ENCODE measurements around the gene CBX8. TPM values are rescaled to one million over a fixed set of nuclear protein-coding genes. Genes with fewer than 3 reads are reported as not detected.
A peak's percentile ranks its signal among the peaks of the same experiment; 100 is the strongest.

The CBX8 gene
- total RNA-seq (2014; rRNA removed; shearing (Covaris generic); ENCODE audit: low replicate concordance): 8.0 and 26.4 TPM in 2 replicates

DNA sequence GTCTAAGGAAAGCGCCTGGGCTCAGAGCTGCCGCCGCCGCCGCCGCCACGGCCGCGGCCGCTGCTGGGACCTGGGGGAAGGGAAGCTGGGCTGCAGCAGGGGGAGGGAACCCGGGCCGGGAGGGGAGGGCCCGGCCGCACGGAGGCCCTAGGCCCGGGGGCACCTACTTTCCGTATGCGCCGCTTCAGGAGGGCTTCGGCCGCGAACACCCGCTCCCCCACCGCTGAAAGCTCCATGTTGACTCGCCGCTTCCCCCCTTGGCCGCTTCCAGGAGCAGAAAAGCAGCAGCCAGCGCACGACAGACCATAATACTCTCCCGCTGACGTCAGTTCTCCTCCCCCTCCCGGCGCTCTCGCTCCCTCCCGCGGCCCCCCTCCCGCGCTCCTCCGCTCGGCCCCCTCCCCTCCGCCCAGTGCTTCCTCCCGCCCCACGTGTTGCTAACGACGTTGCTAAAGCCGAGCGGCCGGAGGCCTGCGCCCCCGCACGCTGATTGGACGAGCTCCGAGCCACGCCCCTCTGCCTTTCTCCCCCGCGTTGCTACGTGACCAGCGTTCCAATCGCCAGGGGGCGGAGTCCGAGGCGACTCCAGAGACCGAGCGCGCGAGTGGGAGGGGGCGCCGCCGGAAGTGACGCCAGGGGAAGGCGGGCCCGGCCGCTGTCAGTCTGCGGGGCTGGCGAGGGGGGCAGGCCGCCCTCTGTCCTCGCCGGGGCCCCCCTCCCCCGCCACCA lies at the start of gene CBX8:
Gene CBX8 (minus strand): TSS at position 315 of the 729 bp plus-strand sequence. CDS start 79 bp downstream, at position 236.
- peak within 1 kb of the TSS; percentile 65; the same call in 1 of the 2 replicates for H2AFZ ChIP-seq (ENCODE audit: low read length)
- peak within 1 kb of the TSS; percentile 81 for H3K4me3 ChIP-seq (ENCODE audit: low read length)
- H3K9me3 ChIP-seq (ENCODE audit: low read length): no peaks in the 10 kb centered on the region
- H3K4me2 ChIP-seq (ENCODE audit: low read depth, low read length, poor library complexity, severe bottlenecking): peak within 1 kb of the TSS; percentile 96
- peaks cover 12% of the 10 kb centered on the region; the same call in 1 of the 2 replicates for H3K36me3 ChIP-seq (ENCODE audit: insufficient read depth, low read length)
- no peaks in the 10 kb centered on the region for H3K27me3 ChIP-seq (ENCODE audit: low read length)
- H3K9me2 ChIP-seq (replicated peaks; ENCODE audit: insufficient read depth, low read length): no peaks in the 10 kb centered on the region
- peak within 1 kb of the TSS; percentile 64 for H3K27ac ChIP-seq (ENCODE audit: low read length)
- peak within 1 kb of the TSS; percentile 95 for H3K9ac ChIP-seq (ENCODE audit: low read length)
- peaks cover 11% of the 10 kb centered on the region for H4K20me1 ChIP-seq (ENCODE audit: insufficient read depth, low read depth, low read length)
- peak; percentile 100 for DNase-seq
- H3K79me2 ChIP-seq (ENCODE audit: low read length): peaks cover 19% of the 10 kb centered on the region
- H3K4me1 ChIP-seq (ENCODE audit: low read length): peaks cover 41% of the 10 kb centered on the region

DNA sequence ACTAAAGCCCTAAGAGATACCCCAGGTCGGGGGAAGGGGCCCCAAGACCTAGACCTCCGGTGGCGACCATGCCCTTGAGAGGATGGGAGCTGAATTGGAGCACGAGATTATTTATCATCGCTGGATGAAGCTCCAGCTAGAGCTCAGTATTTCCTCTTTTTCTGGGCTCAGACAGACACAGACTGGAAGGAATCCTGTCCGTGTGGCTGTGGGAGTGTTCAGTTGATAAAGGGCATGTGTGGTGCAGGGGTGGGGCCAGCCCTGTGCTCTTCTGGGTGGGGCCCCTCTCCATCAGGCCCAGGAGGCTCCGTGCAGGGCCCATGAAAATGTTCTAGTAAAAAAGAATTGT lies 48.7 kb upstream of the CBX8 start:
- DNase-seq: no peak
- Histone ChIP-seq H3K9me3 (ENCODE audit: low read length) (no peaks in the 10 kb centered on the region), H3K9me2 (replicated peaks; ENCODE audit: insufficient read depth, low read length) (no peaks in the 10 kb centered on the region), H2AFZ (ENCODE audit: low read length) (no peak overlapping the region), H4K20me1 (ENCODE audit: insufficient read depth, low read depth, low read length) (no peaks in the 10 kb centered on the region), H3K9ac (ENCODE audit: low read length) (no peak overlapping the region), H3K27me3 (ENCODE audit: low read length) (no peaks in the 10 kb centered on the region), H3K4me2 (ENCODE audit: low read depth, low read length, poor library complexity, severe bottlenecking) (no peak overlapping the region), H3K36me3 (ENCODE audit: insufficient read depth, low read length) (no peaks in the 10 kb centered on the region), H3K4me3 (ENCODE audit: low read length) (no peak overlapping the region), H3K4me1 (ENCODE audit: low read length) (no peaks in the 10 kb centered on the region), H3K79me2 (ENCODE audit: low read length) (no peaks in the 10 kb centered on the region), H3K27ac (ENCODE audit: low read length) (no peak overlapping the region)

DNA sequence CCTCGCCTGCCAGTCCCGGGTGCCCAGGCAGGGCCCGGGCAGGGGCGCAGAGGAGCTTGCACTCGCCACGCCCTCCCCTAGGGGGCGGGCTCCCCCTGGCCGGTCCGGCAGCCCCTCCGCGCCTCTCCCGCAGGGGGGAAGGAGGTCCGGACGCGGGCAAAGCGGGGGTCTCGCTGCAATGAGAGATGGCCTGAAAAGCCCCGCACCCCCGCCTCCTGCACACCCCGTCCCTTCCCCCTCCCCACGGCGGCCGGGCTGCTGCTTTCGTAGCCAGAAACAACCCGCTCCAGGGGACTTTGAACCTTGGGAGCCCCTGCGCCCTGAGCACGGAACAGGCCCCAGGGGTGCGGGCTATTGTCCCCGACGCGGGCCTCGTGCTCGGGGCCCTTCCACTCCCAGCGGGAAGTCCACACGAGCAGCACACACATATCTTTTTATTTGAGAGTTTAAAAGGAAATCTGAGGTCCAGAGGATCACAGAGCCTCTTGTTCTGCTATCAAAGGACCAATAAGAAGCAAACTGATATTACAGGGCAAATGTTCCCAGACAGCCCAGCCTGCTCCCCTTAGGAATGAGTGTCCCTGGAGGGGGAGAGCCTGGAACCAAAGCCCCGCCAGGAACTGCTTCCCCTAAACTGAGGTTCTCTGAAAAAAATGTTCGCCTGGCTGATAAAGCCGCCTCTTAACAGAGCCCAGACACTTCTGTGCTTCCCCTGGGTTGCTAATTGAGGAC lies 48.2 kb upstream of the CBX8 start:
- Histone ChIP-seq H3K4me2 (ENCODE audit: low read depth, low read length, poor library complexity, severe bottlenecking) (no peak overlapping the region), H2AFZ (ENCODE audit: low read length) (no peak overlapping the region), H3K9me3 (ENCODE audit: low read length) (no peaks in the 10 kb centered on the region), H3K79me2 (ENCODE audit: low read length) (no peaks in the 10 kb centered on the region), H4K20me1 (ENCODE audit: insufficient read depth, low read depth, low read length) (no peaks in the 10 kb centered on the region), H3K9ac (ENCODE audit: low read length) (no peak overlapping the region), H3K27ac (ENCODE audit: low read length) (no peak overlapping the region), H3K36me3 (ENCODE audit: insufficient read depth, low read length) (no peaks in the 10 kb centered on the region), H3K4me3 (ENCODE audit: low read length) (no peak overlapping the region), H3K9me2 (replicated peaks; ENCODE audit: insufficient read depth, low read length) (no peaks in the 10 kb centered on the region), H3K27me3 (ENCODE audit: low read length) (no peaks in the 10 kb centered on the region), H3K4me1 (ENCODE audit: low read length) (no peaks in the 10 kb centered on the region)
- DNase-seq: peak; percentile 77

DNA sequence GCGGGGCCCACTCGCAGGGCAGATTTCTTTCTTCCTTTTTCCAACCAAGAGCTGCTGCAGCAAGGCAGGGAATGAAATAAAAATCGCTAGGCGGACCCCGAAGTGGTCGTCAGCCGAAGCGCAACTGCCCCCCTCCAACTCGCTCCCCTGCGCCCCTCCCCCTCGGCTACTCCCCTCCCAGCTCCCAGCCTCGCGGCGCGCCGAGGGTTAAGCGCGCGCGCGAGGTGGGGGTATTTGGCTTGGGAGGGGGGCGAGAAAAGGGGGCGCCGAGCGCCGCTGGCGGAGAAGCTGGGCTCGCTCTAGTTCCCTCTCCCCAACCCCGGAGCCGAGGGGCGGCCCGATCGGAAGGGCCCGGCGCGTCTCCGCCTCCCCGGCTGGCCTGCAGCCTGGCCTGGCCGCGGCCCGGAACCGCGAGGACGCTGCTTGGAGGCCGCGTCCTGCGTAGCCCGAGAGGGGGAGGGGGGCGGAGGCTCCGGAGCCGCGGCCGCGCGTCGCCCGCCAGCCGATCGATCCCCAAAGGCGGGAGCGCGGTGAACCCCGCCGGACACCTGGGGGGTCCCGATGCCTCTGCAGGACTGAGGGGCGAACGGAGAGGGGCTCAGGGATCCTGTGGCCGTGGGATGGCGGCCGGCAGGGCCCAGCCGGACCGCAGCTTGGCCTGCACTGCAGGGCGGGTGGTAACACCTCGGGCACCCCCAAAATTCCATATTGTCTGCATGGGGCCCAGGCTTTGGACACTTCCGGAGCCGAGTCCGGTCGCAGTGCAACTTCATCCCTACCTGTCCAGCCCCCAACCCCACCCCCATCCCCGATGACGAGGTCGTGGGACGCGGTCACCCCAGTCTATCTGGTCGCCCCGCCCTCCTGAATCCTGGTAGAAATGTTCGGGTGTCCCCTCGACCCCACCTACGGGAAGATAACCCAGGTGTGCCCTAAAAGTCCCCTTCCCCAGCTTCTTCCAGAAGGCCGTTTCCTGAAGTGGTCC lies 47.2 kb upstream of the CBX8 start:
- Histone ChIP-seq H3K36me3 (ENCODE audit: insufficient read depth, low read length) (no peaks in the 10 kb centered on the region), H3K9me3 (ENCODE audit: low read length) (no peaks in the 10 kb centered on the region), H3K9ac (ENCODE audit: low read length) (no peak overlapping the region), H3K9me2 (replicated peaks; ENCODE audit: insufficient read depth, low read length) (no peaks in the 10 kb centered on the region), H3K4me1 (ENCODE audit: low read length) (no peaks in the 10 kb centered on the region), H3K27me3 (ENCODE audit: low read length) (no peaks in the 10 kb centered on the region), H3K27ac (ENCODE audit: low read length) (no peak overlapping the region), H3K4me2 (ENCODE audit: low read depth, low read length, poor library complexity, severe bottlenecking) (no peak overlapping the region), H2AFZ (ENCODE audit: low read length) (no peak overlapping the region), H3K79me2 (ENCODE audit: low read length) (no peaks in the 10 kb centered on the region), H4K20me1 (ENCODE audit: insufficient read depth, low read depth, low read length) (no peaks in the 10 kb centered on the region), H3K4me3 (ENCODE audit: low read length) (no peak overlapping the region)
- DNase-seq: no peak

DNA sequence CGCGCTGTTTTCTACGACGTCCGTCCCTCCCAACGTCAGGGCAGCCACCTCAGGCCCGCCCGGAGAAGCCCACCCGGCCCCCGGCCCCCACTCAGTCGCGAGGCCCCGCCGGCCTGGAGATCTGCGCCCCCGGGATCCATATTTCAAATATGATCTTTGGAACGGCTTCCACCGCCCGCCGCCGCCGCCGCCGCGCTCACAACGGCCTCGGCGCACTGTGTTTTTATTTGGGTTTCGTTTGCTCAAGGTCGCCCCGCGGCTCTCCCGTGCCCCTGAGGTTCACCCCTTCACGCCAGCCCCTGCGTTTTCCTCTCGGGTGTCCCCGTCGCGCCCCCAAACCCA lies 46.6 kb upstream of the CBX8 start:
- Histone ChIP-seq H2AFZ (ENCODE audit: low read length) (no peak overlapping the region), H3K27me3 (ENCODE audit: low read length) (no peaks in the 10 kb centered on the region), H3K9me3 (ENCODE audit: low read length) (no peaks in the 10 kb centered on the region), H3K79me2 (ENCODE audit: low read length) (peaks cover under 1% of the 10 kb centered on the region; the same call in 1 of the 2 replicates), H4K20me1 (ENCODE audit: insufficient read depth, low read depth, low read length) (no peaks in the 10 kb centered on the region), H3K36me3 (ENCODE audit: insufficient read depth, low read length) (no peaks in the 10 kb centered on the region), H3K27ac (ENCODE audit: low read length) (no peak overlapping the region), H3K4me2 (ENCODE audit: low read depth, low read length, poor library complexity, severe bottlenecking) (no peak overlapping the region), H3K4me1 (ENCODE audit: low read length) (no peaks in the 10 kb centered on the region), H3K9me2 (replicated peaks; ENCODE audit: insufficient read depth, low read length) (no peaks in the 10 kb centered on the region), H3K9ac (ENCODE audit: low read length) (no peak overlapping the region), H3K4me3 (ENCODE audit: low read length) (no peak overlapping the region)
- DNase-seq: no peak

DNA sequence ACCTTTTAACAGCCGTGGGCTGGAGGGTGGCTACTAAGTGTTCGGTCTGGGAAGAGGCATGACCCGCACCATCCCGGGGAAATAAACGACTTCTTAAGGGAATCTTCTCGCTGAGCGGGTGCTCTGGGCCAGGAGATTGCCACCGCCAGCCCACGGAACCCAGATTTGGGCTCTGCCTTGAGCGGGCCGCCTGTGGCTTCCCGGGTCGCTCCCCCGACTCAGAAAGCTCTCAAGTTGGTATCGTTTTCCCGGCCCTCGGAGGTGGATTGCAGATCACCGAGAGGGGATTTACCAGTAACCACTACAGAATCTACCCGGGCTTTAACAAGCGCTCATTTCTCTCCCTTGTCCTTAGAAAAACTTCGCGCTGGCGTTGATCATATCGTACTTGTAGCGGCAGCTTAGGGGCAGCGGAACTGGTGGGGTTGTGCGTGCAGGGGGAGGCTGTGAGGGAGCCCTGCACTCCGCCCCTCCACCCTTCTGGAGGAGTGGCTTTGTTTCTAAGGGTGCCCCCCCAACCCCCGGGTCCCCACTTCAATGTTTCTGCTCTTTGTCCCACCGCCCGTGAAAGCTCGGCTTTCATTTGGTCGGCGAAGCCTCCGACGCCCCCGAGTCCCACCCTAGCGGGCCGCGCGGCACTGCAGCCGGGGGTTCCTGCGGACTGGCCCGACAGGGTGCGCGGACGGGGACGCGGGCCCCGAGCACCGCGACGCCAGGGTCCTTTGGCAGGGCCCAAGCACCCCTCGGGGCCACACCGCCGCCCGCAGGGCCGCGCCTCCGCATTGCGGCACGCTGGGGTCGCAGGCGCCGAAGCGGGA lies 46.0 kb upstream of the CBX8 start:
- no peak overlapping the region for H3K27ac ChIP-seq (ENCODE audit: low read length)
- no peaks in the 10 kb centered on the region for H3K9me3 ChIP-seq (ENCODE audit: low read length)
- DNase-seq: no peak
- H3K27me3 ChIP-seq (ENCODE audit: low read length): no peaks in the 10 kb centered on the region
- H3K4me1 ChIP-seq (ENCODE audit: low read length): peaks cover 3% of the 10 kb centered on the region
- no peak overlapping the region for H3K4me2 ChIP-seq (ENCODE audit: low read depth, low read length, poor library complexity, severe bottlenecking)
- no peak overlapping the region for H3K9ac ChIP-seq (ENCODE audit: low read length)
- H3K4me3 ChIP-seq (ENCODE audit: low read length): no peak overlapping the region
- H4K20me1 ChIP-seq (ENCODE audit: insufficient read depth, low read depth, low read length): peaks cover 4% of the 10 kb centered on the region
- H3K79me2 ChIP-seq (ENCODE audit: low read length): peaks cover 6% of the 10 kb centered on the region
- no peaks in the 10 kb centered on the region for H3K9me2 ChIP-seq (replicated peaks; ENCODE audit: insufficient read depth, low read length)
- H2AFZ ChIP-seq (ENCODE audit: low read length): no peak overlapping the region
- no peaks in the 10 kb centered on the region for H3K36me3 ChIP-seq (ENCODE audit: insufficient read depth, low read length)

DNA sequence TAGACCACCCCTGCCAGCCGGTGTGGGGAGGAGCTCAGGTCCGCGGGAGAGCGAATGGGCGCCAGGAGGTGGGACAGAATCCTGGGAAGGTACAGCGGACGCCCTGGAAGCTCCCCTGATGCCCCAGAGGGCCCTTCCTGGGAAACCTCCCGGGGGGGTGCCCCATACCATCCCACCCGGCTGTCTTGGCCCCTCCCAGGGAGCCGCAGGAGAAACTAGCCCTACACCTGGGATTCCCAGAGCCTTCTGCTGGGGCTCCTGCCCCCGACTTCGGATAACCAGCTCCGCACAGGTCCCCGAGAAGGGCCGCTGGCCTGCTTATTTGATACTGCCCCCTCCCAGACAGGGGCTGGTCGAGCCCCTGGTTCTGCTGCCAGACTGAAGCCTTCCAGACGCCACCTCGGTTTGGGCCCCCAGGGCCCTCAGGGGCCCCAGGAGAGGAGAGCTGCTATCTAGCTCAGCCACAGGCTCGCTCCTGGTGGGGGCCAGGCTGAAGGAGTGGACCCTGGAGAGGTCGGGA lies 45.3 kb upstream of the CBX8 start:
- Histone ChIP-seq H3K27me3 (ENCODE audit: low read length) (no peaks in the 10 kb centered on the region), H3K4me3 (ENCODE audit: low read length) (no peak overlapping the region), H3K36me3 (ENCODE audit: insufficient read depth, low read length) (no peaks in the 10 kb centered on the region), H4K20me1 (ENCODE audit: insufficient read depth, low read depth, low read length) (peaks cover 10% of the 10 kb centered on the region), H3K79me2 (ENCODE audit: low read length) (peaks cover 13% of the 10 kb centered on the region), H3K4me1 (ENCODE audit: low read length) (peaks cover 10% of the 10 kb centered on the region), H2AFZ (ENCODE audit: low read length) (no peak overlapping the region), H3K9me2 (replicated peaks; ENCODE audit: insufficient read depth, low read length) (no peaks in the 10 kb centered on the region), H3K4me2 (ENCODE audit: low read depth, low read length, poor library complexity, severe bottlenecking) (no peak overlapping the region), H3K9me3 (ENCODE audit: low read length) (no peaks in the 10 kb centered on the region), H3K9ac (ENCODE audit: low read length) (no peak overlapping the region), H3K27ac (ENCODE audit: low read length) (no peak overlapping the region)
- DNase-seq: no peak

Data from Karpas-422 (cell line).